ENCODE data around the gene ZHX3. TPM values are rescaled to one million over a fixed set of nuclear protein-coding genes. Genes with fewer than 3 reads are reported as not detected.
"Not testable (repeated sequence)": the region's sequence is repeated elsewhere in the genome, so short reads cannot be mapped to it uniquely, and the experiment has no call there.

Gene ZHX3
- polyA plus RNA-seq, 4 donors: 19.8 to 28.1 (median 21.9) TPM

- no peak for DNase-seq (ENCODE audit: low read depth in 4 of 4, low spot score in 2 of 4)
Measured at GRCh38 chr20:41334443-41335421, 17.2 kb upstream of the ZHX3 start.

- no peak for DNase-seq (ENCODE audit: low read depth in 4 of 4, low spot score in 2 of 4)
Measured at GRCh38 chr20:41334036-41334435, 16.5 kb upstream of the ZHX3 start.

GRCh38 chr20:41331731-41332130, 14.2 kb upstream of the ZHX3 start:
- no peak for DNase-seq (ENCODE audit: low read depth in 4 of 4, low spot score in 2 of 4)

GRCh38 chr20:41330941-41331340, 13.4 kb upstream of the ZHX3 start:
- DNase-seq (ENCODE audit: low read depth in 4 of 4, low spot score in 2 of 4): no peak

- no peak for DNase-seq (ENCODE audit: low read depth in 4 of 4, low spot score in 2 of 4)
Measured at GRCh38 chr20:41330343-41330720, 12.8 kb upstream of the ZHX3 start.

GRCh38 chr20:41329435-41330342, 12.2 kb upstream of the ZHX3 start:
- DNase-seq (ENCODE audit: low read depth in 4 of 4, low spot score in 2 of 4): peak in 2 of 4 donors; percentile 37 to 46

- DNase-seq (ENCODE audit: low read depth in 4 of 4, low spot score in 2 of 4): no peak
Measured at GRCh38 chr20:41327178-41327577, 9.6 kb upstream of the ZHX3 start.

- no peak for DNase-seq (ENCODE audit: low read depth in 4 of 4, low spot score in 2 of 4)
Measured at GRCh38 chr20:41320976-41321375, 3.4 kb upstream of the ZHX3 start.

- DNase-seq (ENCODE audit: low read depth in 4 of 4, low spot score in 2 of 4): no peak
Measured at GRCh38 chr20:41320441-41320840, 2.9 kb upstream of the ZHX3 start.

GRCh38 chr20:41318271-41318649, 729 bp upstream of the ZHX3 start:
- no peak for DNase-seq (ENCODE audit: low read depth in 4 of 4, low spot score in 2 of 4)

- DNase-seq (ENCODE audit: low read depth in 4 of 4, low spot score in 2 of 4): peak in 1 of 4 donors; percentile 24
Measured at GRCh38 chr20:41316602-41317545, 657 bp downstream of the ZHX3 start.

GRCh38 chr20:41316051-41316450, 1.5 kb downstream of the ZHX3 start:
- DNase-seq (ENCODE audit: low read depth in 4 of 4, low spot score in 2 of 4): no peak

- no peak for DNase-seq (ENCODE audit: low read depth in 4 of 4, low spot score in 2 of 4)
Measured at GRCh38 chr20:41314386-41314785, 3.1 kb downstream of the ZHX3 start.

GRCh38 chr20:41312009-41312408, 5.5 kb downstream of the ZHX3 start:
- DNase-seq (ENCODE audit: low read depth in 4 of 4, low spot score in 2 of 4): not testable (repeated sequence)

- no peak for DNase-seq (ENCODE audit: low read depth in 4 of 4, low spot score in 2 of 4)
Measured at GRCh38 chr20:41309817-41310216, 7.7 kb downstream of the ZHX3 start.

- DNase-seq (ENCODE audit: low read depth in 4 of 4, low spot score in 2 of 4): no peak
Measured at GRCh38 chr20:41308726-41309413, 8.7 kb downstream of the ZHX3 start.

GRCh38 chr20:41308290-41308711, 9.2 kb downstream of the ZHX3 start:
- no peak for DNase-seq (ENCODE audit: low read depth in 4 of 4, low spot score in 2 of 4)

GRCh38 chr20:41307021-41307420, 10.5 kb downstream of the ZHX3 start:
- DNase-seq (ENCODE audit: low read depth in 4 of 4, low spot score in 2 of 4): no peak

GRCh38 chr20:41306061-41306727, 11.3 kb downstream of the ZHX3 start:
- no peak for DNase-seq (ENCODE audit: low read depth in 4 of 4, low spot score in 2 of 4)

Data from left renal cortex interstitium (tissue), 4 donors.